GM19043 (cell line): ENCODE measurements around the gene WLS.

Source experiments
- ATAC-seq: cut with Tn5 transposase; IDR thresholded peaks from one replicate; pipeline ENCODE4 v1.9.1; 2021; ENCODE audit warnings: low read depth; ENCODE audit not compliant: unreplicated experiment

Gene WLS

DNA sequence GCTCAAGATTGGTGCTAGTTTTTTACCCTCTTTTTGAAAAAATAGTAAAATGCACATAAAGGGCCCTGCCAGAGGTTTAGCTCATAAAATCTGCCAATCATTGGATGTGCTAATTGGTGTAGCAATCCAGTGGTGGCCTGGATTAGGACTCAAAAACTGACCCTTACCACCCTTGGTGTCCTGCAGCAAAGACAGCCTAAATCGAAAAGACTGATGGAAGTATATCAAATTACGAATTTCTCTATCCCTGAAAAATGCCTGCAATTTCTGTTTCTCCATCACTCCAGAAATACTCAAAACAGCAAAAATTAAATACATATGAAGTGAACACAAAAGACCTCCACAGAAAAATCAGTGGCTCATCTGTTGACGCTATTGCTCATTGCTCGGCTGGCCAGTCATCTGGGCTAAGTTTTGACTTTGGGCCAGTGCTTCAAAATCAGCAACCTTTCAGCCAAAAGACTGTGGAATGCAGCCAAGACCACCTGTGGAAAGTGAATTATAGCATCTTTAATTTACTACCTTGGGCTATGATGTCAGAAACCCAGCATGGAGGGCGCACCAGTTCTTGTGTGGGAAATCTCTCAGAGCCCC lies 30.0 kb downstream of the WLS start:
- ATAC-seq = no peak

DNA sequence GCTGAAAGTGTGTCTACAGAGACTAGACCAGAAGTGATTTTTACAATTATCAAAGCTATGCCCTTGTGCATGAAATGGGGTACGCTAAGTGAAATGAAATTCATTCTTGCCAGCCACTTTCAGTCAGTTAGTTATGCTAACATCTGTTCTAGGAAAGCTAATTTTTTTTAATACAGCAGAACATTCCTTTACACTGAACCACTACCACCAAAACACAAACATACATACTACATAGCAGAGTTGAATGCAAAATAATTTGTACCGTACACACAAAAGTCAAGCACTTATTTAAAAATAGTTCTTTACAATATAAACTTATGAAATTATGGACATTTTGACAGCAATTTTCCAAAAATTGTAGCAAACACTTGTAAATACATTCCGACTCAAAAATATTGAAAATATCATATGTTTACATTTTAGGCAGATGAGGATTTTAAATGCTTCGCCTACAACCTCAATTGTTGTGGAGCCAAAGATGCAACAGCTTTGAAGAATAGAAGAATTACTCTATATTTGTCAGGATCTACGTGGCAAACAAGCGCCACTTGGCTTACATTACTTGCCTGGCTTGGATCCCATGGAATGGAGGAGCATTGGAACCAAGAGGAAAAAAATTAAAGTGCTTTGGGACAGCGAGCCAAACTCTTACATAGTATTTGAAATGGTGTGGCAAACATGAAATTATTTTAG lies 30.6 kb downstream of the WLS start:
- ATAC-seq = no peak

DNA sequence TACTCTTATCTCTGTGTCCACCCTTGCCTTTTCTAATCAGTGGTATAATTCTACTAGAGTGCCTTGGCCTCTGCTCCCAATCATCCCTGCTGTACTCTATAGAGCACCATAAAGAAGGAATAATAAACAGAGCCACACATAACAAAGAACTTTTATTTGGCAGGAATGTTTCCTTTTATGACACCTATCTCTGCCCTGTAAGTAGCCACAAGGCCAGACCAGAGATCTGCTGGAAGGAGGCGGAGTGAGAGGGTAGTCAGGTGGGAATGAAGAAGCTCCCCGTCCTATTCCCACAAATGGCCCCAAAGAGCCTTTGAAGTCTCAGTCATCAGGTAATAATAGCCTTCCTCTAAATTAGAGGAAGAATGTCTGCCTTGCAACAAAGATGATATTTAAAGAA lies 32.7 kb downstream of the WLS start:
- ATAC-seq = no peak

DNA sequence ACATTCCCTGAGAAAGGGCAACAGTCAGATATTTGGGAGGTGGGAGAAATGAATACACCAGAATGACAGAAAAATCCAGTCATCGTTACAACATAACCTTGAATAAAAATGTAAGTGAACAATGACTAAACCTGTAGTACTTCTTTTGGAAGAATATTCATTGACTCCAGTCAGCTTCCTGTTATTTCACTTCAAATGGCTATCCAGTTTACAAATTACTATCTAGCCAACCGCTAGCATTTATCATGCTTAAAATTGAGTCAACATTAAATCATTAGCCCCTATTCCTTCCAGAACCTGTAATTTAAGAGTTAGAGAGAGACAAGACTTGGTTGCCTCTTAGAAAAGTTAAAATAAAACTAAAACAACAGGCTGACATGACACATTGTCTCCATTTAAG lies 33.6 kb downstream of the WLS start:
- ATAC-seq = no peak

DNA sequence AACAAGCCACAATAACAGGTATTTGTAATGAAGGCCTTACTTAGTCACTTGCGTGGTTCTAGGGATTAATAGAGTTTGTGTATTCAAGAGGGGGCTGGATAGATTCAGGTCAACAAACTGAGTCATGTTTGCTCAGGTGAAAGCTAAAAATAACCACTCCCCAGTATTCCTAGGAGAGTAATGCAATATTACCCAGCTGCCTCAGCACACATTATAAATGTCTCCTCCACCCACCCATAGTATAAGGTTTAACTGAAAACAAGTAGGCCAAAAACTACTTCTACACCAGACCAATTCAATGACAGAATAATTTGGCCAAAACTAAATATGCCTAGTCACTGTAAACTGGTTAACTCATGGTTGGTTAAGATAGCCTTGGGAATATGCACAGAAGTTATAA lies 34.4 kb downstream of the WLS start:
- no peak for ATAC-seq

DNA sequence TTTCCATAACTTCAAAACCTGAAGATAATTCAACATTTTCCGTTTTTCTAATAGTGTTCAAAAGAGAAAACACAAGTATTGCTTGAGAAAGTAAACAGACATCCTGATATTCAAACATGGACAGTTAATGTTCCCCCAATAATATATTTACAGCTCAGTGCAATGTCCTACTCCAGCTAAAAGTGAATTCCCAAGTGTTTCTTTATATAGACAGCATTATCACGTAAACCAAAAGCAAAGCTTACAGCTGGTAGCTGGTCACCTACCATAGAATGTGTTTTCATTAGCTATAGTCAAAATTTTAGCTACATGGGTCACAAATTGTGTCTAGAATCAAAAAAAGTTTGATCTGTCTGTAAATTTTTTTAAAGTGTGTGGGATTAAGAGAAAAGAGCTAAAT lies 34.9 kb downstream of the WLS start:
- no peak for ATAC-seq

DNA sequence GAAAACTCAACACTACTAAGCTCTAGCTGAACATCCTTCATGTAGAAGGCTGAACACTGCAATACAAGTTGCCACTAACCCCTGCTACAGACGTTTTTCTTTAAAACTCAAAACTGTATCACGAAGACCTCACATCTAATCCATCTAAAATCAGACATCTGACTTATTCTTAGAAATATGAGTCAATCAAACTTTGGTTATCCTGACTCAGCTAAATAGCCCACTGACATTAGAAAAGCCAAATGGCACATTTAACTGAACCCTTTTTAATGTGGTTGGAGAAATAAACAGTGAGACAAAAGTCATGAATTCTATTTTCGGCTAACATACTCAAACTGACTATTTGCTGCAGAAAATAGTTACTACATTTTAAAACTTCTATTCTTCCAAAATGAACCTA lies 35.6 kb downstream of the WLS start:
- ATAC-seq = no peak

DNA sequence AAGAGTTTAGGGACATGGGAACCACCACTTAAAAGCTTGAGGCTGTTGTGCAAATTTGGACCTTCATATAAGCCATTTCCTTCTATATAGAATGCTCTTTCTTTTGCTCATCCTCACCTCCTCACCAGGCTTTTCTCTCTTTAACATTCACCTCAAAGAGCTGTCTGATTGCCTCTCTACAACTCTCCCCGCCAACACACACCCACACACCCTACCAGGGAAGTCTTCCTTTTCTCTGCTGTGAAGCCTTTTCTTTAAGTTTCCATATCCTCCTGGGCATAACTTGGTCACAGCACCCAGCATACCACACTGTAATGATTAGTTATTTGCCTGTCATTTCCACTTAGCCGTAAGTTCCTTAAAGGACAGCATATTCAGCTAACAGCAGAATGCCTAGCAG lies 40.6 kb downstream of the WLS start:
- no peak for ATAC-seq

DNA sequence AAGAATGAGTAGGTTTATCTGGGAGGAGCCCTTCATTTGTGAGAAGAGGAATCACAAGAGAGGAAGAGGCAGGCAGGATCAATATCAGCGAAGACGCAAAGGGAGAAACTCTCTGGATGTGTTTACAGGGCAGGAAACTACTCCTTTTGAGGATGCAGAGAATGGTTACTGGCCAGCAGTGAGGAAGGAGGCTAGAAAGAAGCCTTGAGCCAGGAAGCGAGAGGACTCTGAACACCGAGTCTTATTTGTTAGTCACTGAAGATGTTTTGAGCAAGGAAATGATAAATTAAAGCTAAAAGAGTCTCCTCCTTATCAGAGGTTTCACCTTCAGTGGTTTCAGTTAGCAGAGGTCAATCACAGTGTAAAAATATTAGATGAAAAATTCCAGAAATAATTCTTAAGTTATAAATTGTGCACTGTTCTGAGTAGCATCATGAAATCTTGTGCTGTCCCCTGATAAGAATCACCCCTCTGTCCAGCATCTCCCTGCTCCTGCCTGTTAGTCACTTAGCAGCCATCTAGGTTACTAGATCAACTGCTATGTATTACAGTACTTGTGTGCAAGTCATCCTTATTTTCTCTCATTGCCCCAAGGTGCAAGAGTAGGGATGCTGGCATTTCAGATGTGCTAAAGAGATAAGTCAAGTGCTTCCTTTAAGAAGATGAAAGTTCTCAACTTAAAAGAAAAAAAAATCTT lies 43.5 kb downstream of the WLS start:
- ATAC-seq = no peak

DNA sequence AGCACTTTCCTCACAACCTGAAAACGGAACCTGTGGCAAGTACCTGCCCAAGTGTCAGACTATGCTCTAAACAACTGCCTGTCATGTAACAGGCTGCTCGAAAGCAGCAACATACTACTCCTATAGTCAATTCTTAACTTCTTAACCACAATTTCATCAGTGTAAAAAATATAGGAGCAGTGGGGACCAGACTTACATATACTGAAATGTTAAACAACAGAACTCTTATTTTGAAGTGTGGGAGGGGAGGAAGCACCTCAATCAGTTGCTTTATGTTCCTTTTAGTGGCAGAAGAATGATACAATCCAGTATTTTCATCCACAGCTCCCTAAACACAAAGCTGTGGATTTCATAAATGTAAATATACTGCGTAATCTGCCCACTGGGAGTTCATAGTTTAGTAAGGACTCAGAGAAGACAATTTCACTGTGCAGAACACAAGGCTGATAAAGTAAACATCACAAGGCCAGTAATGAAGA lies 44.2 kb downstream of the WLS start:
- no peak for ATAC-seq

DNA sequence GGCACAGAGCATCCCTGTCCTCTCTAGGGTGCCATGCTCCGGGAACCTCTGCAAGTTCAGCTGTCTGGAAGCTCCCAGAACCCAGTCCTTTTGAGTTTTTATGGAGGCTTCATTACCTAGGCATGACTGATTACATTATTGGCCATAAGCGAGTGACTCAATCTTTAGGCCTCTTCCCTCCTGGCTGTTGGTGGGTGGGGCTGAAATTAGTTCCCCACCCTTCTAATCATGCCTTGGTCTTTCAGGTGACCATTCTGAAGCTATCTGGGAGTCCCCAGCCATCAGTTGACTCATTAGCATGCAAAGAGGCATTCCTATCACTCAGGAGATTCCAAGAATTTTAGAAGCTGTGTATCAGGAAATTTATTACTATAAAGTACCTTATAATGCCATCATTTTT lies 46.6 kb downstream of the WLS start:
- no peak for ATAC-seq

DNA sequence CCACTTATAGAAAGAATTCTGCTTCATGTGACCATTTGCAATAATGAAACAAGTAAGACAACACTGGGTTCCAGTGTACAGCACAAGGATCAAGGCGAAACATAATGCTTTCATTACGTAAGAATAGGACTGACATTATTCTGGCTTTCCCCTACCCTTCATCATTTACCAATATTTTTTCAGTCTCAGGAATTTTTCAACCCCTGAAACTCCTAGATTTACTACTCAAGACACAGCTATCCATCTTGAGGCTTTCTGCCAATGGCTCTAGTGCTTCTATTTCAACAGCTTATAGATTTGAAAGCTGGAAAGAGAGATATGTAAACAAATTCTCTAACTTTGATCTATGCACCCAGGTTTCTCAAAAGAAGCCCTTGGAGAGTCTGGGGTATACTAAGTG lies 48.4 kb downstream of the WLS start:
- ATAC-seq = no peak

DNA sequence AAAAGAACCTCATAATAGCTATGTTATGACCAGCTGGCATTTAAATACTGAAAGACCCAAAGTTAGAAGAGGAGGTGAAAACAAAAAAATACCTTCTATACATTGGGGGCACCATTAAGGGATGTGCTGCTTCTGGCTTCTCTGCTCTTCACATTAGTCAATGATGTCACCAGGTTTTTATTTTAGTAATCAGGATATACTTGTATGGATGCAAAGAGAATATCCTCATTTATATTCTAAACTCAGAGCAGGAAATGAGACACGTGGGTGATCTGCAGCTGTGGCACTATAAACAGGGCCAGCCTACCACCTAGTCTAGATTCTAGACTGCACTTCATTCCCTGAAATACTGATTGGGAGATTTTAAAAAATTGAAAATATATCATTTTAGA lies 51.2 kb downstream of the WLS start:
- ATAC-seq = peak; percentile 35

DNA sequence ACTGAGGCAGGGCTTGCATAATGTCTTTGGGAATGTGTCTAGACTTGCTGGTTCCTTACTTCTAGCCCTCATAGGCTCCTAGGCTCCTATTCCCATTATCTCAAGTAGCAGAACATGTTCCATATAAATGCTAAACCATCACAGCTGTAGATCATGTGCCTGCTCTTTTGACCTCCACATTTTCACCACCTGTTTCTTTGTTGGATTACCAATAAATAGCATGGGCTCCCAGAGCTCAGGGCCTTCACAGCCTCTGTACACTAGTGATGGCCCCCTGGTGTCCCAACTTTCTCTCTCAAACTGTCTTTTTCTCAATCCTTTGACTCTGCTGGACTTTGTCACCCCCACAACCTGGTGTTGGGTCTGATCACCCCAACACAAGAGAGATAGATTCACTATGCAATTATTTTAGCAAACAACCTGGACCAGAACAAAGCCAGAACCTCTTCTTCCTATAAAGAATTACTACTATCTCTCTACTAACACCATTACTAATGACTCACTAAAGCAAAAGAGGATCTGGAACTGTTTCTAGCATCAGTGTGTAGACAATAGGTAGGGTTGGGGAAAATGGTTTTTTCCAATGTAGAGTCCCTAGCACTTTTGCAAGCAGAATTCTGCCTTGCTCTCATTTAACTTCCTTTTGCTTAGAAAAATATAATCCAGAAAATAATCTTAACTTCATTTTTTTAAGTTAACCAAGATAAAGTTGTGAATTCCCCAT lies 51.7 kb downstream of the WLS start:
- ATAC-seq = peak; percentile 46

DNA sequence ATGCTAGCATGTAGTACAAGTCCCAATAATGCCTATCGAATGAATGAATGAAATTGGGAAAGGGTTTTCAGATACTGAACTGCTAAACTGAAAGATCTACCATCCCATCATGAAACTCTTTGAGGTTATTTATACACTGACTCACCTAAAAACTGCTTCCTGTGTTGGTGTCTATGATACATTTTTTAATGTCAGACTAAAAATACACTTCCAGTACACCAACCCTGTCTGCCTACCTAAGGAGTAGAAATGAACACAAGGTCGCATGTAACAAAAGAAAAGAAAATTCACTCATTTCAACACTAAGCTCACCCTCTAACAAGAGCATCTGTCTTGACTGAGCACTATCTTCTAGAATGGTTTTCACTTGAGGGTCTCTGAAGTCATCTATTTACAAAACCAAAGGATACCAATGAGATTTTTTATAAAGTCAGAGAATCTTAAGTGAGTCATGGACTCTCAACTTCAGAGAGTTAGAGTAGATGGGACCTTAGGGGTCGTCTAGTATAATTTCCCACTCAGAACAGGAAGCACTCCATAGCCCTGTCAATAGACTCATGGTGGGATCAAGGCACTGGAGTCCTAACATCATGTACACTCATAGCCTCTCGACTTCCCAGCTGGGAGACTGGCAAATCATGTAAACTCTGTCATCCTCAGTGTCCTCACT lies 53.4 kb downstream of the WLS start:
- peak; percentile 50 for ATAC-seq

DNA sequence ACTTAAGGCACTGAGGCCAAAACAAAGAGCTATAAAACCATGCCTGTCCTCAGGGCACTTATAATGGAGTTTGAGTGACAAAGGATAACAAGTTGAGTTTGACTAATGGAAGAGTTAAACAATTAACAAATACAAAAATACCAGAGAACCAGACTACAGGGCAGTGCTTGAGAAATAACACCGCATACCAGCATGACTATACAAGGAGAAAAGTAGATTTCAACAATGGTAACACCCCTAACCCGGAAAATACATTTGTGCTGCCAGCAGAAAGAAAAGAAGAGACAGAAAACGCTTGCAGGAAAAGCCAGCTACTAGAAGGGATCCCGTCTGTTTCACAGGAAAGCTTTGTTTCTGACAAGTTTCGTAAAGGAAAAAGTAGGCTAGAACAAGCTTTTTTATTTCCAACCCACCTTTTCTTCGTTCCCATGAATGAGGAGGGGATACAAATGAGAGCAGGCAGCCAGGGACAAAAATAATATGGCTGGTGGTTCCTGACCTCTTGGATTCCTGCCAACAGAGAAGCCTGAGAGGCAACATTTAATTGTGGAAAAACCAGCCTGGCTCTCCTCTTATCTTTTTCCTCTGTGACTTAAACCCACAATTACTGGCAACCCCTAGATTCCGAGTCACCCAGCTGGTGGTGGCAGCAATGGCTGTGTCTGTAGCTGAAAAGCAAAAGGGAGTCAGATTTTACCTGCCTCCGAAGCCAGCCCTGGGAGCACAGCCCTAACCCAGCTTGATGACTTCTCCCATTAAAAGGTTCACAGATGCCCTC lies 56.5 kb downstream of the WLS start:
- no peak for ATAC-seq

DNA sequence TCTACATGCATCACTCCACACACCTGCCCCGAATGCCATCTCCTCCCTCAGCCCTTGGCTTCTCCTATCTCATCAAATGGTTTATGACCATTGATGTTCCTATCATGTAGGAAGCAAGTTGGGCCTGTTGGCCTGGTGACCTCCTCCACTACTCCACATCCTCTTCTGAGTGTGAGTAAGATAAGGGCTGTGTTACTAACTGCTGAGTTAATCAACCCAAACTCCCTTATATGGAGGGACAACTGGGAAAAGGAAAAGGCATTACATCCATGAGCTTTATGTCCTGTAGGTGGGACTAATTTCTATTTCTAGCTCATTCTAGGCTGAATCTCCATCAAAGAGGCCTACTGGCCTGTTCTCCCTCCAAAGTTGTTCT lies 57.6 kb downstream of the WLS start:
- no peak for ATAC-seq

DNA sequence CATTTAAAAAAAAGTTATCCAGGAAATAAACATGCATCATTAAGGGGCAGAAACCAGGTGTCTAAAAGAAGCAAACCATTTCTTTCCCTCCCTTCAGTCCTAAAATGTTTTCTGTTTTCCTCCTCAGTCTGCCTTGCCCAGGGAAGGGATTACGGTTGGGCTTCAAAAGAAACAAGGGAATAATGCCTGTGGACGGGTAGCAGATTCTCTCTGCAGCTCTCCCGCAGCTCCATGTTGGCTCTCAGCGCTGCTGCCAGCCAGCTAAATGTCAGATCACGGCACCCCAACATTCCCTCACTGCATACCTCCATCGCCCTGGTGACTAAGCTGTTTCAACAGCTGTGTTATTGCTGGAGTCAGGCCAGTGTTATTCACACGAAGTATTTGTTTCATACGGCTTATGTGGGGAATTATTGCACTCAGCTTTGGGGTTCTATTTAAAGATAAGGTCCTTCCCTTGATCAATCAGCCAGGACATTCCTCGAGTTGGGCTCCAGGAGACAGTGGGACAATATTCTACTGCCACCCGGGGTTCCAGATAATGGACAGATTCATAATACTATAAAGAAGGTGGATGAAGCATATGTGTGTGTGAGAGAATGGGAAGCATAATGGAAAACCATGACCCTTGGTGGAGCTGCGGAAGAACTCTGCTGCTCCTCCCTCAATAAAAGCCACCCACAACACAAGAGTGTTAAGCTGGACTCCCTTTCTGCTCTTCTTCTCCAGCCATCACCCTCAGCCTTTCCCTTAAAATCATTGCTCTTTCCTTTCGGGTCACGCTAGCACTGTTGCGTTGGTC lies 58.2 kb downstream of the WLS start:
- ATAC-seq = no peak

DNA sequence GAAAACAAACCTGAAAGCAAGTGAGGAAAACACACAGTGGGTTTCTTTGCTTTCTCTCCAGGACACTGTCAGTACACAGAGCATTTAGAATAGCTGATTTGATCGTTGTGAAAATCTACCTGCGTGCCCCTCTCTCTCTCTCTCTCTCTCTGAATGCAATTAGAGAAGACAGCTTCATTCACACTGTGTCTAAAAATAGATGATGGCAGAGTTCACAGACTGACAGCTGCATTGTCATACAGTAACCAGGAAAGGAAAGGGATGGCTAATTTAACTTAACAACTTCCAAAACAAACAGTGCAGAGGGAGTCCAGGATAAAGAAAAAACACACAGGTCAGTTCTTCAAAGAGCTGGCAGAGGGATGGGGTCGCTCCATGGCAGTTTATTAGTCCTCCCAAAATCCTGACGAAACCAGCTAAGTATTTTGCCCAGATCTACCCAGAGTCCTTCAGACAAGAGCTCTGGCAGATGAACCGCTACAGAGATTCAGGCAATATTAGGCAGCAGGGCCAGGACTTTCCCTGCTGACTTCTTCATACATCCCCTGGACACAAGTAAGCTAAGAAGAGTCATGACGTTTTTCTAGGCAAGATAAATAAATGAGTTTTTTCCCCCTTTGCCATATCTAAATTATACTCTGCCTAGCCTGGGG lies 58.9 kb downstream of the WLS start:
- no peak for ATAC-seq
